ENCODE results near the gene PDZK1IP1.

Gene PDZK1IP1

GRCh38 chr1:47178020-47178419 is 11.8 kb downstream of the PDZK1IP1 start:
- peaks cover 51% of the 10 kb centered on the region for H3K27me3 Mint-ChIP-seq (ENCODE audit: low read depth, poor library complexity)
- no peak for TF ChIP-seq CTCF (IDR thresholded peaks at IDR 0.05)
- H3K27ac Mint-ChIP-seq, result no peak overlapping the region
- no peaks in the 10 kb centered on the region for H3K36me3 Mint-ChIP-seq (ENCODE audit: low read depth)
- H3K9me3 Mint-ChIP-seq, result no peaks in the 10 kb centered on the region
- H3K4me3 Mint-ChIP-seq, result no peak overlapping the region
- H3K4me1 Mint-ChIP-seq, result peaks cover 21% of the 10 kb centered on the region
- DNase-seq, result no peak

GRCh38 chr1:47175227-47175934 is 14.5 kb downstream of the PDZK1IP1 start:
- Mint-ChIP-seq H3K4me1 (peaks cover 15% of the 10 kb centered on the region), H3K36me3 (ENCODE audit: low read depth) (no peaks in the 10 kb centered on the region), H3K9me3 (peaks cover 4% of the 10 kb centered on the region), H3K27me3 (ENCODE audit: low read depth, poor library complexity) (peaks cover 30% of the 10 kb centered on the region), H3K27ac (no peak overlapping the region), H3K4me3 (no peak overlapping the region)
- peak; percentile 98 for TF ChIP-seq CTCF (IDR thresholded peaks at IDR 0.05)
- DNase-seq, result peak; percentile 69

GRCh38 chr1:47174656-47175020 is 15.2 kb downstream of the PDZK1IP1 start:
- peaks cover 11% of the 10 kb centered on the region for H3K4me1 Mint-ChIP-seq
- H3K9me3 Mint-ChIP-seq, result peaks cover 6% of the 10 kb centered on the region
- no peak overlapping the region for H3K27ac Mint-ChIP-seq
- H3K36me3 Mint-ChIP-seq (ENCODE audit: low read depth), result no peaks in the 10 kb centered on the region
- TF ChIP-seq CTCF (IDR thresholded peaks at IDR 0.05), result no peak
- H3K27me3 Mint-ChIP-seq (ENCODE audit: low read depth, poor library complexity), result peaks cover 25% of the 10 kb centered on the region
- DNase-seq, result no peak
- no peak overlapping the region for H3K4me3 Mint-ChIP-seq

GRCh38 chr1:47172782-47173181 is 17.1 kb downstream of the PDZK1IP1 start:
- no peak for TF ChIP-seq CTCF (IDR thresholded peaks at IDR 0.05)
- no peak overlapping the region for H3K4me3 Mint-ChIP-seq
- peaks cover 29% of the 10 kb centered on the region for H3K27me3 Mint-ChIP-seq (ENCODE audit: low read depth, poor library complexity)
- no peak overlapping the region for H3K27ac Mint-ChIP-seq
- peaks cover 21% of the 10 kb centered on the region for H3K9me3 Mint-ChIP-seq
- DNase-seq, result no peak
- no peaks in the 10 kb centered on the region for H3K36me3 Mint-ChIP-seq (ENCODE audit: low read depth)
- H3K4me1 Mint-ChIP-seq, result no peaks in the 10 kb centered on the region

- no peak for TF ChIP-seq CTCF (IDR thresholded peaks at IDR 0.05)
- DNase-seq, result no peak
- no peak overlapping the region for H3K27ac Mint-ChIP-seq
- H3K36me3 Mint-ChIP-seq (ENCODE audit: low read depth), result no peaks in the 10 kb centered on the region
- H3K4me3 Mint-ChIP-seq, result no peak overlapping the region
- H3K4me1 Mint-ChIP-seq, result no peaks in the 10 kb centered on the region
- peaks cover 17% of the 10 kb centered on the region for H3K27me3 Mint-ChIP-seq (ENCODE audit: low read depth, poor library complexity)
- peaks cover 41% of the 10 kb centered on the region for H3K9me3 Mint-ChIP-seq
These were observed 25.3 kb downstream of the PDZK1IP1 start for GRCh38 chr1:47164552-47164951.

Measured in nephron progenitor cell (in vitro differentiated cells).